Body of pancreas (tissue), 4 donors: ENCODE results near the gene RPL12. TPM values are rescaled to one million over a fixed set of nuclear protein-coding genes. Genes with fewer than 3 reads are reported as not detected.

Source experiments
- ATAC-seq: fragments of 150-250 bp; one replicate; pipeline ENCODE4 v1.9.1; 2016
- DNase-seq, 4 donors: peaks; one replicate each; pipeline ENCODE4 v3.0.0-alpha.2; 2019
- H3K27ac ChIP-seq, 4 donors: fragments of 200-600 bp; sonication (generic); 1 replicate in 3 of 4; 2 replicates in 1 of 4; pipeline versions ENCODE4 v1.5.1 to v1.6.1; 2016 to 2019; ENCODE audit warnings: mild to moderate bottlenecking in 1 of 4, mixed read lengths in 1 of 4, moderate library complexity in 1 of 4
- H3K27me3 ChIP-seq, 2 donors: fragments of 200-600 bp; sonication (generic); one replicate each; pipeline ENCODE4 v1.6.0; 2016; ENCODE audit warnings: mild to moderate bottlenecking in 1 of 2
- H3K36me3 ChIP-seq, 2 donors: fragments of 200-600 bp; sonication (generic); replicated peaks in 1 of 2; 2 replicates each; pipeline ENCODE4 v1.5.1; 2016; ENCODE audit warnings: low read depth in 2 of 2; ENCODE audit not compliant: insufficient read depth in 1 of 2
- H3K4me1 ChIP-seq: fragments of 200-600 bp; sonication (generic); one replicate; pipeline ENCODE4 v1.6.0; 2016
- H3K4me3 ChIP-seq, 2 donors: fragments of 200-600 bp; sonication (generic); 1 replicate in 1 of 2; 2 replicates in 1 of 2; pipeline ENCODE4 v1.5.1; 2016 to 2019
- H3K9me3 ChIP-seq, 3 donors: fragments of 200-600 bp; sonication (generic); 1 replicate in 2 of 3; 2 replicates in 1 of 3; pipeline ENCODE4 v1.5.1; 2016
- POLR2A ChIP-seq, 3 donors: fragments of 450-650 bp; IDR thresholded peaks; one replicate each; pipeline ENCODE4 v1.6.1; 2016; ENCODE audit warnings: antibody characterized with exemption in 3 of 3, mild to moderate bottlenecking in 2 of 3
- WGBS, 2 donors: methylation state at CpG; one replicate each; pipeline ENCODE4 v1.1.5; 2017; 5-methylcytosine and 5-hydroxymethylcytosine counted together
- intact Hi-C: fragments of 100-400 bp; cut with DNase I; formaldehyde crosslinking; loops from one replicate; pipeline ENCODE4 v1.15.1; 2023
- total RNA-seq, 2 donors: library from RNA; depleted of rRNA; stranded (reverse); fragments of >200 nt; gene quantifications; one replicate each; pipeline ENCODE4 v1.1.0, GENCODE V29; 2016
- TF ChIP-seq, protein P1 (sequence below), 7 experiments: fragments of 450-650 bp in 4 of 7; fragments of 200-600 bp in 3 of 7; sonication (generic) in 3 of 7; IDR thresholded peaks; one replicate each; pipeline ENCODE4 v1.5.1; 2016 to 2019; ENCODE audit warnings: antibody characterized with exemption in 7 of 7

The RPL12 gene
- total RNA-seq, 2 donors from 2014 or later, result 994 to 1,261 TPM

DNA sequence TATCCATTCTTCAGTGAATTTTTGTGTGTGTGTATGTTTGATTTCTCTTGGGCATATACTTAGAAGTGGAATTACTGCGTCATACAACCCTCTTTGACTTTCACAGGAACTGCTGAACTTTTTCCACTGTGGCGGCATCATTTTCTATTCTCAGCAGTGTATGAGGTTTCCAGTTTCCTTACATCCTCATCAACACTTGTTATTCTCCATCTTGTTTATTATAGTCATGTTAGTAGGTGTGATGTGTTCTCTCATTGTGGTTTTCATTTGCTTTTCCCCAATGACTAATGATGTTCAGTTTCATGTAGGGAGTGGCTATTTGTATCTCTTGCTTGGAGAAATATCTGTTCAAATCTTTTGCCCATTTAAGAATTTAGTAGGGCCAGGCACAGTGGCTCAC, 24.4 kb downstream of the RPL12 start:
- Histone ChIP-seq H3K9me3 (no peaks in the 10 kb centered on the region), H3K4me1 (peaks cover 34% of the 10 kb centered on the region), H3K4me3 (no peak overlapping the region), H3K36me3 (peaks cover 0 to 5% of the 10 kb centered on the region in 2 donors), H3K27me3 (no peaks in the 10 kb centered on the region), H3K27ac (no peak overlapping the region)
- TF ChIP-seq, protein P1, sequence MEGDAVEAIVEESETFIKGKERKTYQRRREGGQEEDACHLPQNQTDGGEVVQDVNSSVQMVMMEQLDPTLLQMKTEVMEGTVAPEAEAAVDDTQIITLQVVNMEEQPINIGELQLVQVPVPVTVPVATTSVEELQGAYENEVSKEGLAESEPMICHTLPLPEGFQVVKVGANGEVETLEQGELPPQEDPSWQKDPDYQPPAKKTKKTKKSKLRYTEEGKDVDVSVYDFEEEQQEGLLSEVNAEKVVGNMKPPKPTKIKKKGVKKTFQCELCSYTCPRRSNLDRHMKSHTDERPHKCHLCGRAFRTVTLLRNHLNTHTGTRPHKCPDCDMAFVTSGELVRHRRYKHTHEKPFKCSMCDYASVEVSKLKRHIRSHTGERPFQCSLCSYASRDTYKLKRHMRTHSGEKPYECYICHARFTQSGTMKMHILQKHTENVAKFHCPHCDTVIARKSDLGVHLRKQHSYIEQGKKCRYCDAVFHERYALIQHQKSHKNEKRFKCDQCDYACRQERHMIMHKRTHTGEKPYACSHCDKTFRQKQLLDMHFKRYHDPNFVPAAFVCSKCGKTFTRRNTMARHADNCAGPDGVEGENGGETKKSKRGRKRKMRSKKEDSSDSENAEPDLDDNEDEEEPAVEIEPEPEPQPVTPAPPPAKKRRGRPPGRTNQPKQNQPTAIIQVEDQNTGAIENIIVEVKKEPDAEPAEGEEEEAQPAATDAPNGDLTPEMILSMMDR (IDR thresholded peaks at IDR 0.05), result no peak
- TF ChIP-seq POLR2A (IDR thresholded peaks at IDR 0.05), result no peak
- DNase-seq (no peak), ATAC-seq (no peak)
- 89 to 95% methylated on average over 2 of the region's 2 CpGs for WGBS, 2 donors
- intact Hi-C loops, result no loop called here

DNA sequence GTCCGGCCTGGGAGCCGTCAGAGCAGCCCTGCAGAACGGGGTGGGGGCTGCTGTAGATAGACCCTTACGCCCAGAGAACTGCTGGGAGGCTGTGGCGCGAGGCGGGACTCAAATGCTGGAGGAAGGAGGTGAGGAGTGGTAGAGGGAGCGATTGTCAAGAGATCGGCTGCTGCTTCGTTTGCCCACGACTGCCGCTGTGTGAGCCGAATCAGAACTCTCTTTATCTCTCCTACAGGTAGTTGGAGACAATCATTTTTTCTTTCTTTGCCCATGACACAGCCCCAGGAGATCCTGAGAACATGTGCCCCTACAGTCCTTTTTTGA, 26.6 kb downstream of the RPL12 start:
- Histone ChIP-seq H3K36me3 (peaks cover 0 to 2% of the 10 kb centered on the region in 2 donors), H3K4me1 (peaks cover 41% of the 10 kb centered on the region), H3K27ac (peak overlapping the region; percentile 69 to 89 (median 78)), H3K4me3 (peak overlapping the region; percentile 50 to 69), H3K27me3 (no peaks in the 10 kb centered on the region), H3K9me3 (no peaks in the 10 kb centered on the region)
- intact Hi-C loops, result no loop called here
- DNase-seq (no peak), ATAC-seq (peak; percentile 33)
- TF ChIP-seq POLR2A (IDR thresholded peaks at IDR 0.05), result no peak
- TF ChIP-seq, protein P1 (IDR thresholded peaks at IDR 0.05), result peak in 1 of 7 experiments; percentile 5
- WGBS, 2 donors, result 0% methylated on average over 13 of the region's 13 CpGs

DNA sequence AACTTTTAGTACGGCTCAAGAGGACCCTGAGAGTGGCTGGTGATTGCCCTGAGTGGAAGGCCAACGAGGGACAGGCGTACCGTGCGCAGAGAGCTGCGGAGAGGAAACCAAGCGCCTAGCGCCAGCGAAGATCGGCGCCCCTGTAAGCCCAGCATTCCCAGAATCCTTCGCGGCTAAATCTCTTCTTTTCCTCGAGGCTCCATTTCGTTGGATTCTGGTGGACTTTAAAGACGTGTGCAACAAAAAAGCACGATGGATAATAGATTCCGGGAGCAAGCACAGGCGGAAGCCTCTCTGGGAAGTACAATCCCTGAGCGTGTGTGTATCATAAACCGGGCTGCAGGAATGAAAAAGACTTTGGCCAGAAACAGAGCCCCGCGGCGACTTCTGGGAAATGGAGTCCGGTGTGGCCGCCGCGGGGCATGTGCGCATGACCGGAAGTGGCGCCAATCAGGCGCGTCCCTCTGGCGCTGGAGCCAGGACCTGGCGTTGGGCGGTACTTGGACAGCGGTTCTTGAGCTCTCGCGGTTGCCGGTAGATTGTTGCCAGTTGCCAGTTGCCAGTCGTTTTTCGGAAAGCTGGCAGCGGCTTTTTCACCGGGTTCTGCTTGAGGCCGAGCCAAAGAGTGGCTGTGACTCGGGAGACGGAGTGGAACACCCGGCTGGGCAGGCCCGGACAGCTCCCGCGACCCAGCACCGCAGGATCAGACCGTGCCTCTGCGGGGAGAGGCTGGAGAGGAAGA, 27.1 kb downstream of the RPL12 start, which contains the start of gene ZNF79:
TSS of gene ZNF79 (plus strand) at position 449 of the 742 bp plus-strand sequence. CDS start 406 bp downstream, outside the sequence.
- H3K4me3 ChIP-seq, result peak within 1 kb of the TSS; percentile 50 to 69
- peaks cover 0 to 2% of the 10 kb centered on the region in 2 donors for H3K36me3 ChIP-seq
- intact Hi-C loops, result no loop called here
- TF ChIP-seq POLR2A (IDR thresholded peaks at IDR 0.05), result peak in 2 of 3 donors; percentile 78 to 81
- TF ChIP-seq, protein P1 (IDR thresholded peaks at IDR 0.05), result peak in 2 of 7 experiments; percentile 9 to 24
- DNase-seq (peak; percentile 95), ATAC-seq (peak; percentile 97)
- H3K4me1 ChIP-seq, result peaks cover 41% of the 10 kb centered on the region
- H3K27ac ChIP-seq, result peak within 1 kb of the TSS; percentile 69 to 89 (median 78)
- WGBS, 2 donors, result 0% methylated on average over 14 to 54 of the region's 54 CpGs
- H3K27me3 ChIP-seq, result no peaks in the 10 kb centered on the region
- H3K9me3 ChIP-seq, result no peaks in the 10 kb centered on the region

DNA sequence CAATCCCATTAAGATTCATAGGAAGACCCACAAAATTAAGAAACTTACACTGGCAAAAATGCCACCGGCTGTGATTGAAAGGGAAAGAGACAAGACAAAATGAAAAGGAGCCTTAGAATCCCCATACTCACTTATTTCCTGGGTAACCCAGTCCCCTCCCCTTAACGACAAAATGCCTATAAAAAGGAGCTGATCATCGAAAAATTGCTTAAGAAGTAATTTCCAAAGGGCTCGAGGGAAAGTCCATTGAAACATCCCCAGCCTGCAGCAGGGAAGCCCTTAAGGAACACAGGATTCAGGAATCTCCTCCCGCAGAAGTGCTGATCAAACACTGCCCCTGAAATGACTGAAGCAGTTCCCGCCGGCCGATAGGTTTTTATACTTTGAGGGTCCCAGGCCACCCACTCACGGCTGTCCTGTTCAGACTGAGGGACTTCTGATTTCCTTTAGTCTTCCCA, 27.7 kb downstream of the RPL12 start:
- DNase-seq (no peak), ATAC-seq (no peak)
- Histone ChIP-seq H3K4me1 (peaks cover 41% of the 10 kb centered on the region), H3K9me3 (no peaks in the 10 kb centered on the region), H3K36me3 (no peaks in the 10 kb centered on the region), H3K27ac (peak overlapping the region; percentile 69 to 89 (median 78)), H3K27me3 (no peaks in the 10 kb centered on the region), H3K4me3 (peak overlapping the region; percentile 15 to 69)
- TF ChIP-seq, protein P1 (IDR thresholded peaks at IDR 0.05), result no peak
- TF ChIP-seq POLR2A (IDR thresholded peaks at IDR 0.05), result no peak
- WGBS, 2 donors, result 1% methylated on average over 9 of the region's 9 CpGs
- intact Hi-C loops, result no loop called here
